ENCODE measurements around the gene SP3. TPM values are rescaled to one million over a fixed set of nuclear protein-coding genes. Genes with fewer than 3 reads are reported as not detected.

SP3 gene
- total and polyA plus RNA-seq, 2 experiments from 2014 or later = 24.1 to 110 TPM

DNA sequence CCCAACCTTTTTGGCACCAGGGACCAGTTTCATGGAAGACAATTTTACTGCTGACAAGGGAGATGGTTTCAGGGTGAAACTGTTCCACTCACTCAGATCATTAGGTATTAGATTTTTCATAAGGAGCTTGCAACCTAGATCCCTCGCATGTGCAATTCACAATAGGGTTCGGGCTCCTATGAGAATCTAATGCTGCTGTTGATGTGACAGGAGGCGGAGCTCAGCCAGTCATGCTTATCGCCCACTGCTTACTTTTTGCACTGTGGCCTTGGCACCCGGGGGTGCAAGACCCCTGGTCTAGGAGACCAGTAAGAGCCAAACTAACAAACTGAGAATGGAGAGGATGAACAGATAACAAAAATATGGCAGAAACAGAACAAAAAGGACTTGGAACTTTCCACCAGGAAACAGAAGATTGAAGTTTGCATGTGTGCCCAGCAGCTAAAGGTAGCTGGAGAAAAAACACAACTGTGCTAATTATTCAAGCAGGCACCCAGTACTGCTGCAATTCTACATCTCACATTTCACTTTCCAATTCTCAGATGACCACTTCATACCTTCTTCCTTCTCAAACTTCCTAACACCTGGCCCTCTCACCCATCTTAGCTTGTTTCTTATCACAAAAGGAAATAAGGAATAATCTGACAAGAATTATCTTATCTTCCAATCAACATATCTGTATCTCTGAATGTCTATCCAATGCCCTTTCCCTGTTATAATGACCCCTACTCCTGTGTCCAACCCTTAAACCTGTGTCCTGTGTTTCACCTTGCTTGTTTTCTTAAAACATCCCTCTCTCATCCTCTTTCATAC is 24.8 kb downstream of the SP3 start:
- H4K20me1 ChIP-seq (replicated peaks; ENCODE audit: insufficient read depth) = peaks cover 70% of the 10 kb centered on the region
- H3K27ac Mint-ChIP-seq = peak overlapping the region; percentile 26; the same call in 1 of the 2 replicates

More for the DNA sequence above, 24.8 kb downstream of the SP3 start:
- H3K4me1 ChIP-seq (ENCODE audit: insufficient read depth) = peaks cover 49% of the 10 kb centered on the region
- no peak overlapping the region for H3K4me3 ChIP-seq
- TF ChIP-seq, protein P1, sequence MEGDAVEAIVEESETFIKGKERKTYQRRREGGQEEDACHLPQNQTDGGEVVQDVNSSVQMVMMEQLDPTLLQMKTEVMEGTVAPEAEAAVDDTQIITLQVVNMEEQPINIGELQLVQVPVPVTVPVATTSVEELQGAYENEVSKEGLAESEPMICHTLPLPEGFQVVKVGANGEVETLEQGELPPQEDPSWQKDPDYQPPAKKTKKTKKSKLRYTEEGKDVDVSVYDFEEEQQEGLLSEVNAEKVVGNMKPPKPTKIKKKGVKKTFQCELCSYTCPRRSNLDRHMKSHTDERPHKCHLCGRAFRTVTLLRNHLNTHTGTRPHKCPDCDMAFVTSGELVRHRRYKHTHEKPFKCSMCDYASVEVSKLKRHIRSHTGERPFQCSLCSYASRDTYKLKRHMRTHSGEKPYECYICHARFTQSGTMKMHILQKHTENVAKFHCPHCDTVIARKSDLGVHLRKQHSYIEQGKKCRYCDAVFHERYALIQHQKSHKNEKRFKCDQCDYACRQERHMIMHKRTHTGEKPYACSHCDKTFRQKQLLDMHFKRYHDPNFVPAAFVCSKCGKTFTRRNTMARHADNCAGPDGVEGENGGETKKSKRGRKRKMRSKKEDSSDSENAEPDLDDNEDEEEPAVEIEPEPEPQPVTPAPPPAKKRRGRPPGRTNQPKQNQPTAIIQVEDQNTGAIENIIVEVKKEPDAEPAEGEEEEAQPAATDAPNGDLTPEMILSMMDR (conservative IDR thresholded peaks at IDR 0.05; ENCODE audit: low read depth in 2 of 2) = no peak
- TF ChIP-seq JUNB (IDR thresholded peaks at IDR 0.05; ENCODE audit: unreplicated experiment) (no peak), ZNF114 (CRISPR knock-in tag; IDR thresholded peaks at IDR 0.05) (no peak), ZNF331 (CRISPR knock-in tag; IDR thresholded peaks at IDR 0.05; ENCODE audit: low read depth) (no peak), EZH2 (IDR thresholded peaks at IDR 0.05; ENCODE audit: low read depth, unreplicated experiment) (no peak), EZH2phosphoT487 (IDR thresholded peaks at IDR 0.05; ENCODE audit: unreplicated experiment) (no peak), STAT1 (IDR thresholded peaks at IDR 0.05; ENCODE audit: unreplicated experiment) (no peak), POLR2AphosphoS5 (IDR thresholded peaks at IDR 0.05; ENCODE audit: low read depth) (no peak), CREB1 (CRISPR knock-in tag; IDR thresholded peaks at IDR 0.05; ENCODE audit: low read depth) (no peak), NANOG (IDR thresholded peaks at IDR 0.05; ENCODE audit: borderline replicate concordance) (no peak)
- TF ChIP-seq, protein P2, sequence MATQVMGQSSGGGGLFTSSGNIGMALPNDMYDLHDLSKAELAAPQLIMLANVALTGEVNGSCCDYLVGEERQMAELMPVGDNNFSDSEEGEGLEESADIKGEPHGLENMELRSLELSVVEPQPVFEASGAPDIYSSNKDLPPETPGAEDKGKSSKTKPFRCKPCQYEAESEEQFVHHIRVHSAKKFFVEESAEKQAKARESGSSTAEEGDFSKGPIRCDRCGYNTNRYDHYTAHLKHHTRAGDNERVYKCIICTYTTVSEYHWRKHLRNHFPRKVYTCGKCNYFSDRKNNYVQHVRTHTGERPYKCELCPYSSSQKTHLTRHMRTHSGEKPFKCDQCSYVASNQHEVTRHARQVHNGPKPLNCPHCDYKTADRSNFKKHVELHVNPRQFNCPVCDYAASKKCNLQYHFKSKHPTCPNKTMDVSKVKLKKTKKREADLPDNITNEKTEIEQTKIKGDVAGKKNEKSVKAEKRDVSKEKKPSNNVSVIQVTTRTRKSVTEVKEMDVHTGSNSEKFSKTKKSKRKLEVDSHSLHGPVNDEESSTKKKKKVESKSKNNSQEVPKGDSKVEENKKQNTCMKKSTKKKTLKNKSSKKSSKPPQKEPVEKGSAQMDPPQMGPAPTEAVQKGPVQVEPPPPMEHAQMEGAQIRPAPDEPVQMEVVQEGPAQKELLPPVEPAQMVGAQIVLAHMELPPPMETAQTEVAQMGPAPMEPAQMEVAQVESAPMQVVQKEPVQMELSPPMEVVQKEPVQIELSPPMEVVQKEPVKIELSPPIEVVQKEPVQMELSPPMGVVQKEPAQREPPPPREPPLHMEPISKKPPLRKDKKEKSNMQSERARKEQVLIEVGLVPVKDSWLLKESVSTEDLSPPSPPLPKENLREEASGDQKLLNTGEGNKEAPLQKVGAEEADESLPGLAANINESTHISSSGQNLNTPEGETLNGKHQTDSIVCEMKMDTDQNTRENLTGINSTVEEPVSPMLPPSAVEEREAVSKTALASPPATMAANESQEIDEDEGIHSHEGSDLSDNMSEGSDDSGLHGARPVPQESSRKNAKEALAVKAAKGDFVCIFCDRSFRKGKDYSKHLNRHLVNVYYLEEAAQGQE (IDR thresholded peaks at IDR 0.05; ENCODE audit: unreplicated experiment) = no peak
- TF ChIP-seq, protein P3, sequence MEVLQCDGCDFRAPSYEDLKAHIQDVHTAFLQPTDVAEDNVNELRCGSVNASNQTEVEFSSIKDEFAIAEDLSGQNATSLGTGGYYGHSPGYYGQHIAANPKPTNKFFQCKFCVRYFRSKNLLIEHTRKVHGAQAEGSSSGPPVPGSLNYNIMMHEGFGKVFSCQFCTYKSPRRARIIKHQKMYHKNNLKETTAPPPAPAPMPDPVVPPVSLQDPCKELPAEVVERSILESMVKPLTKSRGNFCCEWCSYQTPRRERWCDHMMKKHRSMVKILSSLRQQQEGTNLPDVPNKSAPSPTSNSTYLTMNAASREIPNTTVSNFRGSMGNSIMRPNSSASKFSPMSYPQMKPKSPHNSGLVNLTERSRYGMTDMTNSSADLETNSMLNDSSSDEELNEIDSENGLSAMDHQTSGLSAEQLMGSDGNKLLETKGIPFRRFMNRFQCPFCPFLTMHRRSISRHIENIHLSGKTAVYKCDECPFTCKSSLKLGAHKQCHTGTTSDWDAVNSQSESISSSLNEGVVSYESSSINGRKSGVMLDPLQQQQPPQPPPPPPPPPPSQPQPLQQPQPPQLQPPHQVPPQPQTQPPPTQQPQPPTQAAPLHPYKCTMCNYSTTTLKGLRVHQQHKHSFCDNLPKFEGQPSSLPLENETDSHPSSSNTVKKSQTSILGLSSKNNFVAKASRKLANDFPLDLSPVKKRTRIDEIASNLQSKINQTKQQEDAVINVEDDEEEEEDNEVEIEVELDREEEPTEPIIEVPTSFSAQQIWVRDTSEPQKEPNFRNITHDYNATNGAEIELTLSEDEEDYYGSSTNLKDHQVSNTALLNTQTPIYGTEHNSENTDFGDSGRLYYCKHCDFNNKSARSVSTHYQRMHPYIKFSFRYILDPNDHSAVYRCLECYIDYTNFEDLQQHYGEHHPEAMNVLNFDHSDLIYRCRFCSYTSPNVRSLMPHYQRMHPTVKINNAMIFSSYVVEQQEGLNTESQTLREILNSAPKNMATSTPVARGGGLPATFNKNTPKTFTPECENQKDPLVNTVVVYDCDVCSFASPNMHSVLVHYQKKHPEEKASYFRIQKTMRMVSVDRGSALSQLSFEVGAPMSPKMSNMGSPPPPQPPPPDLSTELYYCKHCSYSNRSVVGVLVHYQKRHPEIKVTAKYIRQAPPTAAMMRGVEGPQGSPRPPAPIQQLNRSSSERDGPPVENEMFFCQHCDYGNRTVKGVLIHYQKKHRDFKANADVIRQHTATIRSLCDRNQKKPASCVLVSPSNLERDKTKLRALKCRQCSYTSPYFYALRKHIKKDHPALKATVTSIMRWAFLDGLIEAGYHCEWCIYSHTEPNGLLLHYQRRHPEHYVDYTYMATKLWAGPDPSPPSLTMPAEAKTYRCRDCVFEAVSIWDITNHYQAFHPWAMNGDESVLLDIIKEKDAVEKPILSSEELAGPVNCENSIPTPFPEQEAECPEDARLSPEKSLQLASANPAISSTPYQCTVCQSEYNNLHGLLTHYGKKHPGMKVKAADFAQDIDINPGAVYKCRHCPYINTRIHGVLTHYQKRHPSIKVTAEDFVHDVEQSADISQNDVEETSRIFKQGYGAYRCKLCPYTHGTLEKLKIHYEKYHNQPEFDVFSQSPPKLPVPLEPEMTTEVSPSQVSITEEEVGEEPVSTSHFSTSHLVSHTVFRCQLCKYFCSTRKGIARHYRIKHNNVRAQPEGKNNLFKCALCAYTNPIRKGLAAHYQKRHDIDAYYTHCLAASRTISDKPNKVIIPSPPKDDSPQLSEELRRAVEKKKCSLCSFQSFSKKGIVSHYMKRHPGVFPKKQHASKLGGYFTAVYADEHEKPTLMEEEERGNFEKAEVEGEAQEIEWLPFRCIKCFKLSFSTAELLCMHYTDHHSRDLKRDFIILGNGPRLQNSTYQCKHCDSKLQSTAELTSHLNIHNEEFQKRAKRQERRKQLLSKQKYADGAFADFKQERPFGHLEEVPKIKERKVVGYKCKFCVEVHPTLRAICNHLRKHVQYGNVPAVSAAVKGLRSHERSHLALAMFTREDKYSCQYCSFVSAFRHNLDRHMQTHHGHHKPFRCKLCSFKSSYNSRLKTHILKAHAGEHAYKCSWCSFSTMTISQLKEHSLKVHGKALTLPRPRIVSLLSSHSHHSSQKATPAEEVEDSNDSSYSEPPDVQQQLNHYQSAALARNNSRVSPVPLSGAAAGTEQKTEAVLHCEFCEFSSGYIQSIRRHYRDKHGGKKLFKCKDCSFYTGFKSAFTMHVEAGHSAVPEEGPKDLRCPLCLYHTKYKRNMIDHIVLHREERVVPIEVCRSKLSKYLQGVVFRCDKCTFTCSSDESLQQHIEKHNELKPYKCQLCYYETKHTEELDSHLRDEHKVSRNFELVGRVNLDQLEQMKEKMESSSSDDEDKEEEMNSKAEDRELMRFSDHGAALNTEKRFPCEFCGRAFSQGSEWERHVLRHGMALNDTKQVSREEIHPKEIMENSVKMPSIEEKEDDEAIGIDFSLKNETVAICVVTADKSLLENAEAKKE (CRISPR knock-in tag; IDR thresholded peaks at IDR 0.05) = no peak
- TF ChIP-seq, protein P4, sequence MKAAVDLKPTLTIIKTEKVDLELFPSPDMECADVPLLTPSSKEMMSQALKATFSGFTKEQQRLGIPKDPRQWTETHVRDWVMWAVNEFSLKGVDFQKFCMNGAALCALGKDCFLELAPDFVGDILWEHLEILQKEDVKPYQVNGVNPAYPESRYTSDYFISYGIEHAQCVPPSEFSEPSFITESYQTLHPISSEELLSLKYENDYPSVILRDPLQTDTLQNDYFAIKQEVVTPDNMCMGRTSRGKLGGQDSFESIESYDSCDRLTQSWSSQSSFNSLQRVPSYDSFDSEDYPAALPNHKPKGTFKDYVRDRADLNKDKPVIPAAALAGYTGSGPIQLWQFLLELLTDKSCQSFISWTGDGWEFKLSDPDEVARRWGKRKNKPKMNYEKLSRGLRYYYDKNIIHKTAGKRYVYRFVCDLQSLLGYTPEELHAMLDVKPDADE (IDR thresholded peaks at IDR 0.05) = no peak
- no peak for ATAC-seq
- no peaks in the 10 kb centered on the region for H3F3A ChIP-seq (replicated peaks; ENCODE audit: low read depth)
- no peak overlapping the region; the same call in 2 of the 3 replicates for H3K4me3 Mint-ChIP-seq
- H2AFZ ChIP-seq = no peak overlapping the region
- no peak overlapping the region for H3K4me2 ChIP-seq
- no peaks in the 10 kb centered on the region for H3K9me3 Mint-ChIP-seq
- peaks cover 40% of the 10 kb centered on the region for H3K4me1 Mint-ChIP-seq
- no peaks in the 10 kb centered on the region for H3K27me3 ChIP-seq (ENCODE audit: insufficient read depth)
- H3K27ac ChIP-seq (ENCODE audit: low read depth) = no peak overlapping the region
- H3K79me2 ChIP-seq (replicated peaks; ENCODE audit: insufficient read depth) = peaks cover 100% of the 10 kb centered on the region
- no peaks in the 10 kb centered on the region for H3K36me3 ChIP-seq (ENCODE audit: insufficient read depth)
- H3K27me3 Mint-ChIP-seq (ENCODE audit: insufficient read depth, low read depth, poor library complexity) = no peaks in the 10 kb centered on the region
- DNase-seq (ENCODE audit: low spot score) = no peak
- H3K36me3 Mint-ChIP-seq (ENCODE audit: low read depth) = peaks cover 2% of the 10 kb centered on the region
- H3K9me2 ChIP-seq (ENCODE audit: insufficient read depth) = no peaks in the 10 kb centered on the region

All from GM23338 (cell line).